Stimulated activated CD8-positive, alpha-beta memory T cell treated with anti-CD3 and anti-CD28 coated beads, Interleukin-7, amount 100 ng/mL, for 1 hour (primary cell): ENCODE measurements around the gene HNMT.
"Not testable (repeated sequence)": the region's sequence is repeated elsewhere in the genome, so short reads cannot be mapped to it uniquely, and the experiment has no call there.

Source experiments
- DNase-seq, 2 donors: peaks; one replicate each; pipeline ENCODE4 v3.0.0-alpha.2; 2020; ENCODE audit warnings: low read depth in 2 of 2

Gene HNMT

DNA sequence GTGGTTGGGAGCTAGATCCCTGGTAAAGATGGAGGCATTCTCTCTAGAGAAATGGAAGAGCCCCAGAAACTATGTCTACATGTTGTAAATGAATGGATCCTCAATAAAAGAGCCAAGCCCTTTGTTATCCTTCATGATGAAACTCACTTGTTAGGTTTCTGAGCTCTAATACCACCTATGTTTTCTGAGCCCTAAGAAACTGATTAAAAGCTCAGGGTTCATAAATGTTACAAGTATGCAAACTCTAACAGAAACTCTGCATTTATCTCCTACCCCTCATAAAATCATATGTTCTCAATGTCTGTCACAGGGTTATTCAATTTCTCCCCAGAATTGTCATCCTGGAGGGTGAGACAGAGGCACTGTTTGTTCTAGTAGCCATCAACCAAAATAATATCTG is 18.0 kb upstream of the HNMT start:
- no peak for DNase-seq

DNA sequence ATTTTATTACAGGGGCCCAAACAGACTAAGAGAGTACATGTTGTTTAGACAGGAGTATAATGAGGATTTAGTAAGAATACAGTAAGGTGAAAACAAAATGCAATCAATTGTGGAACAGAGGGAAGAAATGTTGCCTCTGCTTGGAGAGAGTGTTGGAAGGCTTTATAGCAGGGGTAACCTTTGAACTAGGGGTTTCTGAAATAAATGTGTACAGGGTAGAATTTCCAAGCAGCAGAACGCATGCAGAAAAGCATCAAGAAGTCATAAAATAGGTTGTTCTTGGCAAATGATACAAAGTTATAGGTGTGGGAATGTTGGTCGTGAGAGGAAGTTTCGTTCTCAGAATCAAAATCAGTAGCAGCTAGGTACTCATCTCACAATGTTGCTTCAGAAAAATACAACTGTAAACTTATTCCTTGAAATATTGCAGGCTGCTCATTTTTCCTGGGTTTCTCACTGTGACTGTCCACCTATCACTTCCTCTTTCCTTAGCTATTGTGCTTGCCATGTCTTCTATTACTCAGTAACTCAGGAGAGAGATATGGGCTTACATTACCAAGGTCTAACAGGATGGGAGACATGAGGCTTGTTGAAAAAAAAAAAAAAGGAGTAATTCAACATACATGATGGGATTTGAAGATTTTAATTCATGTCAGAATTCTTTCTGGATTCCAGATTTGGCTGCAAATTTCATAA is 17.1 kb upstream of the HNMT start:
- no peak for DNase-seq

DNA sequence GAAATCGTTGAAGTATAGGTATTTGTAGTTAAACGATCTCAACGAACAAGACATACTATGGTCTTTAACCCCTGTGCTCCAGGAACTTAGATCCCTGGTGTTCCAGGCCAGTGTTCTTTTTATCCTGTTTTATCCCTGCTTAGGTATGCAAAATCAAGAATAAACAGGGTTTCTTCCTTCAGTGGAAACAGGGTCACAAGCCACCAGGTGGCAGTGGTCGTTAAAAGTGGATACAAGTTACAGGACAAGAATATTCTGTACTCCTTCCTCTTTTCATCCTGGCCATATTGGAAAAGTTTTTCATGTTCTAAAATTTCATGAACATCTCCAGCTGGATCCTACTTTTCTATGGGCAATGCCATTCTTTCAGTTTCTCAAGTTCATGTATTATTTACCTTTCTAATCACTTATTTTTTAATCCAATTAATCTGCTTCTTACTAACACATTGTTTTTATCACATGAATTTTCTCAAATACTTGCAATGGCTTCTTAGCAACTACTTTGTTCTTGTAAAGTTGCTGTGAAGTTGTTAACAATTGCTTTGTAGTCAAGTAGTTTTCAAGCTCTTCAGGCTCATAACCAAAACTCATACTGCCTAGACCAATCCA is 16.4 kb upstream of the HNMT start:
- DNase-seq = no peak

- DNase-seq = no peak
Measured at GRCh38 chr2:137948894-137949293, 15.4 kb upstream of the HNMT start.

DNA sequence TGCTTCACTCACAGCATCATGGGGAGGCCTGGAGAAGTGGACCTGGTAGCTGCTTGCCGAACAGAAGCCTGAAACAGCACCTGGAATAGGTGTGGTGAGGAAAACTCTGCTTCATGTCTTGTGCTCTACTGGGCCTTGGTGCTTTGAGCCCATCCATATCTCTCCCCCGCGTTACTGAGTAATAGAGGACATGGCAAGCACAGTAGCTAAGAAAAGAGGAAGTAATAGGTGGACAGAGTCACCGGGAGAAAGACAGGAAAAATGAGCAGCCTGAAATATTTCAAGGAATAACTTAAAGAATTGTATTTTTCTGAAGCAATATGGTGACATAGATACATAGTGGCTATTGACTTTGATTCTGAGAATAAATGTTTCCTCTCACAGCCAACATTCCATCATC is 14.0 kb upstream of the HNMT start:
- no peak for DNase-seq

GRCh38 chr2:137951586-137951985 is 12.7 kb upstream of the HNMT start:
- no peak for DNase-seq

GRCh38 chr2:137952586-137953129 is 11.6 kb upstream of the HNMT start:
- no peak for DNase-seq

DNA sequence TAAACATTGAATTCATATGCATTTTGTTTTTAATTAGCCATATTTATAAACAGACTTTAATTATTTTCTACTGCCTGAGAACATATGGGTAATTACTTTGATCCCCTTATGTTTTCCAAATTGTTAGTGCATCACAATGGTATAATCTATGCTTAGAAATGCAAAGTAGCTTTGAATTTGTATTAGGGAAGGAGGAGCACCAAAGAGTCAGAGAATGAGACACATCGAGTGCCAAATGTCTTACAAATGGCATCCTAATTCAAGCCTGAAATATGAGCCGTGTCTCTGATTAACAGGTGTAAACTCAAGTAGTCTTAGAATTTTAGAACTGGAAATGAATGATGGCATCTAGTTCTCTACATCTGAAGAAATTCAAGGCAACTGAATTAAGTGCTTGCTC is 8.7 kb upstream of the HNMT start:
- no peak for DNase-seq

GRCh38 chr2:137957033-137957432 is 7.2 kb upstream of the HNMT start:
- no peak for DNase-seq

DNA sequence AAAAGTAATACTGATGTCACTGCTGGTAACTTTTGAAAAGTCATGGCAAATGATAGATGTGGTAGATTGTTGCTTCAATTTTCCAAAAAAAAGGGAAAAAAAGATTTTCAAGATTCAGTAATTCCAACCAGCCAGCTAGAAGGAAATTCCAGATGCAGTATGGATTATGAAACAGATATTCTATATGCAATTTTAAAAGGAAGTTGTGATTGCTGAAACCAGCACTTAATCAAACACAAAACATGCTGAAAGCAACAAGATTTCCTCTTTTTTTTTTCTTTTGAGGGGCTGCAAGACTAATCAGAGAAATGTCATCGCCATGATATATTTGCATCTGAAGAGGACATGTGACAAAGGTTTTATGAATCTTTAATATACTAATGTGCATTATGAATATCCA is 5.1 kb upstream of the HNMT start:
- DNase-seq = no peak

DNA sequence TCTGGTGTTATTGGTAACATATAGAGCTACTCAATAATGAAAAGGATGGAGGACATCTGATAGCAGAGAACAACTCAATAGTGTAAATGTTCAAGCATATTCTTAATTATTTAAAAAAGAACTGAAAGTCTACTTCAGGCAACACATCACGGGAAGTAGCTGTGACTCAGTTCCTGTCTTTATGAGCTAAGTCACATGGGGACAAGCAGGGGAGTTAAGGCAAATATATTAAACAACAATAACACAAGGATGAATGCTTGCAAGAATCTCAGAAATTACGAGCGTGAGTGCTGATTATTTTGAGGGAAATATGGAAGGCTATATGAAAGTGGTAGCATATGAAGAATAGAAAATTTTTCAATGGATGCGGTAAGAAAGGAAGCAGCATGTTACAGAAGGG is 4.0 kb upstream of the HNMT start:
- DNase-seq = no peak

- no peak for DNase-seq
Measured at GRCh38 chr2:137961602-137962001, 2.7 kb upstream of the HNMT start.

DNA sequence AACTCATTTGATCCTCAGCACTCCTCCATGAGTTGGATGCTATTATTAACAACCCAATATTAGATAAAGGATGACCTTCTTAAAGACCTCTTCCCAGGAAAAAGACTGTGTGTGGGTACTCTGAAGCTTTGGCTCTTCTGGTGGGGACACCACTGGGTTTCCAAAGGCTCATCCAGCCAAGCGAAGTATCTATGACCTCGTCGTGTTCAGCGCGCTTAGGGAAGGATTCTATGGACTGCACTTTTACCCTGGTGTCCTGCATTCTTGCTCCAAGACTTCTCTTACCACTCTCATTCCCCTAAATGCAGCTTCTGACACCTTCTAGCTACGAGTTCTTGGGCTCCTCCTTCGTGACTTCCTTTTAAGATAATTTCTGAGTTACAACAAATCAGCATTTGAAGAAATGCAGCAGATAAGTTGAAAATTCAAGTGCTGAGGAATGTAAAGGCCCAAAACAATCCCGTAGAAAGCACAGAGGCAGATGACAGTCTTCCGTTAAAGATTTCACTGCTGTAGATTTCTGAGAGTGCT is 673 bp upstream of the HNMT start:
- DNase-seq = no peak

DNA sequence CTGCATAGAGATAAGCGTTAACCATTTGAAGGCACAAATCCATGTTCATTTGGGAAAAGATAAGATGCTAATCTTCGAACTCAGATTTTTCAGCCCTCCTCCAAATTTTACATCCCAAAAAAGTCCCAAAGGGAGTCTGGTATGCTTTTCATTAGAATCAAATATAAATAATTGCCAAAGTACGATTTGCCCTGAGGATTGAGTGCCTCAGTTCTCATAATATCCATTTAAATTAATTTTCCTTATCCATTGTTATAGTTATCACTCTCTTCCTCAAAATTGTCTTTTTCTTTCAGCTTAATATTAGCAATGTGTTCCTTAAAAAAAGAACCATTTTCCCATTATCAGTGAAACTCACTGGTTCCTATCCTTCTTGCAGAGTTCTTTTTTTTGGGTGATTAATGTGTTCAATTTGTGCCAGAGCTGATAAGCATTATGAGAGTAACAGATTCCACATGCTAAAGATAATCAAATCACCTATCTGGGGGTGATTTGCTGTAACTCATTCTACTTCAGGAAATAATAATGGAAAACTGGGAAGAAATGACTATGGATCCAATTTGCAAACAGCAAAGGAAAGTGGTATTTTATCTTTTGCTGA is 686 bp downstream of the HNMT start:
- DNase-seq = no peak

DNA sequence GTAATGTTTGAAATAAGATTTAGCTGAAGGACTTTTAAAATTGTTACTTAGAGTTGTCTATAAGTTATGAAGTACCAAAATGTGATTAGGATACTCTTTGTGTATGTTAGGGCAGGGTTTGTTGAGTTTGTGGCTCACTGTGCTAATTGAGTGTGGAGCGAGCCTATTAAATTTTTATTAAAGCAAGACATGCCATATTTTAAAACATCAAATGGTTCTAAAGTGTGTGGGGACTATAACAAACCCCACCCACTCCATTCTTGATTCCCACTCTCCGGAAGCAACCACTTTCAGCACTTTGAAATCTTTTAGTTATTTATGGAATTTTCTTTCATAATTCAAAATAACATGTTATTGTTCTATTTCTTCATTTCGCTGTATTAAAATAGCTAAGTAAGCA is 1.8 kb downstream of the HNMT start:
- no peak for DNase-seq

- no peak for DNase-seq
Measured at GRCh38 chr2:137967042-137967441, 2.8 kb downstream of the HNMT start.

- no peak for DNase-seq
Measured at GRCh38 chr2:137968477-137969417, 4.5 kb downstream of the HNMT start.

DNA sequence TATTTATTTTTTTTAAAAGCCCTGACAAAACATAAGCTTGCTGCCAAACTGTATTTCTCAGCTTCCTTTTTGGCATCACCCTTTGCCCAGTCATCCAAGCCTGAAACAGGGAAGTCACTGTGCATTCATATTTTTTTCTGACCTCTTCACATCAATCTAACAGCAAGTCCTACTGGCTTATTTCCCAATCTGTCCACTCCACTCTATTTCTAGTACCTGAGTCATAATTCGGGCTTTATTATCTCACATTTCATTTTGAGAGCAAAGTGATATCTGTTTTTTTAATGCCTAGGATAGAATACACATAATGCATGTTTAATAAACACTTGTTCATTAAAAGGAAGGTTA is 5.1 kb downstream of the HNMT start:
- DNase-seq = no peak

GRCh38 chr2:137969876-137970275 is 5.6 kb downstream of the HNMT start:
- no peak for DNase-seq

GRCh38 chr2:137971259-137971658 is 7.0 kb downstream of the HNMT start:
- not testable (repeated sequence) for DNase-seq

GRCh38 chr2:137973280-137973679 is 9.0 kb downstream of the HNMT start:
- DNase-seq = no peak
